Prostate gland (tissue), 2 donors: ENCODE measurements around the gene STX1A. TPM values are rescaled to one million over a fixed set of nuclear protein-coding genes. Genes with fewer than 3 reads are reported as not detected.

Source experiments
- DNase-seq: peaks from one replicate; pipeline ENCODE4 v3.0.0-alpha.2; 2019; ENCODE audit warnings: low spot score
- H3K27ac ChIP-seq, 2 donors: fragments of 200-600 bp; sonication (generic); 2 replicates each; pipeline ENCODE4 v1.5.1; 2017 to 2019
- H3K27me3 ChIP-seq: fragments of 200-600 bp; sonication (generic); replicated peaks from 2 replicates; pipeline ENCODE4 v1.5.1; 2019; ENCODE audit not compliant: insufficient read depth
- H3K36me3 ChIP-seq, 2 donors: fragments of 200-600 bp; sonication (generic); 1 replicate in 1 of 2; 2 replicates in 1 of 2; pipeline versions ENCODE4 v1.5.1 to v1.8.1; 2017 to 2019
- H3K4me1 ChIP-seq: fragments of 200-600 bp; sonication (generic); replicated peaks from 2 replicates; pipeline ENCODE4 v1.5.1; 2019
- H3K4me3 ChIP-seq, 2 donors: fragments of 200-600 bp; sonication (generic); 2 replicates each; pipeline ENCODE4 v1.5.1; 2017 to 2019
- H3K9me3 ChIP-seq: fragments of 200-600 bp; sonication (generic); 2 replicates; pipeline ENCODE4 v1.5.1; 2017
- POLR2A ChIP-seq: fragments of 450-650 bp; IDR thresholded peaks from one replicate; pipeline ENCODE4 v1.6.1; 2016; ENCODE audit warnings: antibody characterized with exemption, mild to moderate bottlenecking
- POLR2AphosphoS5 ChIP-seq: sonication (generic); formaldehyde crosslinking; IDR thresholded peaks from one replicate; pipeline ENCODE4 v1.6.1; 2017; ENCODE audit warnings: antibody characterized with exemption
- WGBS: methylation state at CpG from one replicate; pipeline ENCODE4 v1.1.5; 2018; 5-methylcytosine and 5-hydroxymethylcytosine counted together
- intact Hi-C: fragments of 100-400 bp; cut with DNase I; formaldehyde crosslinking; loops from one replicate; pipeline ENCODE4 v1.14.2; 2022
- total RNA-seq, 2 donors: library from RNA; depleted of rRNA; stranded (reverse); fragments of >200 nt; gene quantifications; one replicate each; pipeline ENCODE4 v1.1.0, GENCODE V29; 2016
- TF ChIP-seq, protein P1 (sequence below), 4 experiments: fragments of 200-600 bp in 2 of 4; fragments of 450-650 bp in 2 of 4; sonication (generic) in 2 of 4; IDR thresholded peaks; 1 replicate in 3 of 4; 2 replicates in 1 of 4; pipeline ENCODE4 v1.5.1; 2016 to 2019; ENCODE audit warnings: antibody characterized with exemption in 4 of 4, mild to moderate bottlenecking in 2 of 4, moderate library complexity in 2 of 4

The STX1A gene
- total RNA-seq, 2 donors from 2014 or later: 6.8 to 15.3 TPM

GRCh38 chr7:73736885-73737284 is 17.4 kb upstream of the STX1A start:
- no peaks in the 10 kb centered on the region for H3K36me3 ChIP-seq
- TF ChIP-seq, protein P1, sequence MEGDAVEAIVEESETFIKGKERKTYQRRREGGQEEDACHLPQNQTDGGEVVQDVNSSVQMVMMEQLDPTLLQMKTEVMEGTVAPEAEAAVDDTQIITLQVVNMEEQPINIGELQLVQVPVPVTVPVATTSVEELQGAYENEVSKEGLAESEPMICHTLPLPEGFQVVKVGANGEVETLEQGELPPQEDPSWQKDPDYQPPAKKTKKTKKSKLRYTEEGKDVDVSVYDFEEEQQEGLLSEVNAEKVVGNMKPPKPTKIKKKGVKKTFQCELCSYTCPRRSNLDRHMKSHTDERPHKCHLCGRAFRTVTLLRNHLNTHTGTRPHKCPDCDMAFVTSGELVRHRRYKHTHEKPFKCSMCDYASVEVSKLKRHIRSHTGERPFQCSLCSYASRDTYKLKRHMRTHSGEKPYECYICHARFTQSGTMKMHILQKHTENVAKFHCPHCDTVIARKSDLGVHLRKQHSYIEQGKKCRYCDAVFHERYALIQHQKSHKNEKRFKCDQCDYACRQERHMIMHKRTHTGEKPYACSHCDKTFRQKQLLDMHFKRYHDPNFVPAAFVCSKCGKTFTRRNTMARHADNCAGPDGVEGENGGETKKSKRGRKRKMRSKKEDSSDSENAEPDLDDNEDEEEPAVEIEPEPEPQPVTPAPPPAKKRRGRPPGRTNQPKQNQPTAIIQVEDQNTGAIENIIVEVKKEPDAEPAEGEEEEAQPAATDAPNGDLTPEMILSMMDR (IDR thresholded peaks at IDR 0.05): no peak
- TF ChIP-seq POLR2A (no peak), POLR2AphosphoS5 (no peak)
- H3K27ac ChIP-seq: no peak overlapping the region
- DNase-seq: no peak
- peaks cover 11% of the 10 kb centered on the region for H3K4me1 ChIP-seq
- H3K9me3 ChIP-seq: no peaks in the 10 kb centered on the region
- intact Hi-C loops: no loop called here
- no peaks in the 10 kb centered on the region for H3K27me3 ChIP-seq
- no peak overlapping the region for H3K4me3 ChIP-seq
- 91% methylated on average over 14 of the region's 14 CpGs for WGBS

- 95% methylated on average over 8 of the region's 8 CpGs for WGBS
- peak overlapping the region in 1 of 2 donors; percentile 70 for H3K27ac ChIP-seq
- no peaks in the 10 kb centered on the region for H3K9me3 ChIP-seq
- intact Hi-C loops: no loop called here
- no peak overlapping the region for H3K4me3 ChIP-seq
- no peak for DNase-seq
- peaks cover 11% of the 10 kb centered on the region for H3K4me1 ChIP-seq
- no peaks in the 10 kb centered on the region for H3K27me3 ChIP-seq
- H3K36me3 ChIP-seq: no peaks in the 10 kb centered on the region
- TF ChIP-seq POLR2A (no peak), POLR2AphosphoS5 (no peak)
- TF ChIP-seq, protein P1 (IDR thresholded peaks at IDR 0.05): no peak
Observed at GRCh38 chr7:73735528-73735905, 16.0 kb upstream of the STX1A start.

- H3K4me1 ChIP-seq: peaks cover 11% of the 10 kb centered on the region
- H3K9me3 ChIP-seq: no peaks in the 10 kb centered on the region
- DNase-seq: peak; percentile 69
- H3K27ac ChIP-seq: peak overlapping the region in 1 of 2 donors; percentile 70
- intact Hi-C loops: no loop called here
- H3K27me3 ChIP-seq: no peaks in the 10 kb centered on the region
- H3K4me3 ChIP-seq: no peak overlapping the region
- 64% methylated on average over 16 of the region's 16 CpGs for WGBS
- H3K36me3 ChIP-seq: no peaks in the 10 kb centered on the region
- TF ChIP-seq POLR2A (peak; percentile 55), POLR2AphosphoS5 (peak; percentile 82)
- TF ChIP-seq, protein P1 (IDR thresholded peaks at IDR 0.05): peak; percentile 45 to 92 (median 70)
Observed at GRCh38 chr7:73734619-73735527, 15.4 kb upstream of the STX1A start.

GRCh38 chr7:73732397-73732796 is 12.9 kb upstream of the STX1A start:
- intact Hi-C loops: no loop called here
- 46% methylated on average over 2 of the region's 2 CpGs for WGBS
- Histone ChIP-seq H3K9me3 (no peaks in the 10 kb centered on the region), H3K4me3 (no peak overlapping the region), H3K36me3 (no peaks in the 10 kb centered on the region), H3K27ac (no peak overlapping the region), H3K4me1 (peaks cover 4% of the 10 kb centered on the region), H3K27me3 (no peaks in the 10 kb centered on the region)
- TF ChIP-seq POLR2AphosphoS5: no peak
- TF ChIP-seq, protein P1 (IDR thresholded peaks at IDR 0.05): no peak
- DNase-seq: no peak

DNA sequence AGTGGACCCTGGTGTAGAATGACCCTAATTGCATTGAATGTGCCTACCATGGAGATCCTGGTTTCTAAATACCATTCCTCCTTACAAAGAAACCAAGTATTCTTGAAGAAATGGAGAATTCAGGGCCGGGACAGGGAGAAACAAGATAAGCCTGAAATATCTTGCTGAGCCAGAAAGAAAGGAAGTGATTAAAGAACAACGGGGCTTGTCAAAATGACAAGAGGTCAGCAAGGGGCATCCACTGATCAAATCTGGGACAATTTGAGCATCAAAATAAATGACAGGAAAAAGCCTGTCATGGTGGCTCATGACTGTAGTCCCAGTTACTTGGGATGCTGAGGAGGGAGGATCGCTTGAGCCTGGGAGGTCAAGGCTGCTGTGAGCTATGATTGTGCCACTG is 11.0 kb upstream of the STX1A start:
- Histone ChIP-seq H3K27ac (no peak overlapping the region), H3K4me3 (no peak overlapping the region), H3K36me3 (no peaks in the 10 kb centered on the region), H3K9me3 (no peaks in the 10 kb centered on the region), H3K27me3 (no peaks in the 10 kb centered on the region), H3K4me1 (no peaks in the 10 kb centered on the region)
- intact Hi-C loops: no loop called here
- TF ChIP-seq POLR2A: no peak
- TF ChIP-seq POLR2AphosphoS5: no peak
- TF ChIP-seq, protein P1 (IDR thresholded peaks at IDR 0.05): no peak
- 43% methylated on average over 3 of the region's 3 CpGs for WGBS
- no peak for DNase-seq
